Fibroblast of mammary gland (primary cell): ENCODE measurements around the gene EPHB2.
A peak's percentile ranks its signal among the peaks of the same experiment; 100 is the strongest.

ENCODE experiments used
- DNase-seq: peaks from one replicate; pipeline ENCODE4 v3.0.0-alpha.2; 2010; ENCODE audit warnings: low read depth
- H3K4me3 ChIP-seq: 2 replicates; pipeline ENCODE4 v1.5.1; 2011; ENCODE audit warnings: low read depth, mild to moderate bottlenecking, low read length, moderate library complexity; ENCODE audit not compliant: control insufficient read depth
- CTCF ChIP-seq: conservative IDR thresholded peaks from 2 replicates; pipeline ENCODE4 v1.5.1; 2011; ENCODE audit warnings: low read depth, low read length, inconsistent platforms; ENCODE audit not compliant: control insufficient read depth, insufficient read depth

Gene EPHB2

GRCh38 chr1:22872981-22873664, 162.5 kb downstream of the EPHB2 start:
- no peak overlapping the region for H3K4me3 ChIP-seq
- TF ChIP-seq CTCF, result no peak
- peak; percentile 25 for DNase-seq

GRCh38 chr1:22874785-22875184, 164.1 kb downstream of the EPHB2 start:
- no peak for DNase-seq
- H3K4me3 ChIP-seq, result no peak overlapping the region
- no peak for TF ChIP-seq CTCF

GRCh38 chr1:22875241-22875640, 164.6 kb downstream of the EPHB2 start:
- TF ChIP-seq CTCF, result no peak
- DNase-seq, result no peak
- H3K4me3 ChIP-seq, result no peak overlapping the region

GRCh38 chr1:22875841-22876240, 165.2 kb downstream of the EPHB2 start:
- TF ChIP-seq CTCF, result no peak
- no peak overlapping the region for H3K4me3 ChIP-seq
- DNase-seq, result no peak

GRCh38 chr1:22876359-22877111, 165.9 kb downstream of the EPHB2 start:
- DNase-seq, result peak; percentile 86
- TF ChIP-seq CTCF, result no peak
- H3K4me3 ChIP-seq, result no peak overlapping the region

- DNase-seq, result peak; percentile 19
- no peak for TF ChIP-seq CTCF
- H3K4me3 ChIP-seq, result no peak overlapping the region
These were observed 166.7 kb downstream of the EPHB2 start for GRCh38 chr1:22877112-22877915.
